SKM-1 treated with dmso at 0.1 percent for 144 hours (cell line): Measurements from ENCODE around the gene BRD2.

Experiments used
- DNase-seq: peaks from one replicate; lab custom pipeline; 2025; ENCODE audit not compliant: unreplicated experiment; lab: John Stamatoyannopoulos, UW

Gene BRD2

DNA sequence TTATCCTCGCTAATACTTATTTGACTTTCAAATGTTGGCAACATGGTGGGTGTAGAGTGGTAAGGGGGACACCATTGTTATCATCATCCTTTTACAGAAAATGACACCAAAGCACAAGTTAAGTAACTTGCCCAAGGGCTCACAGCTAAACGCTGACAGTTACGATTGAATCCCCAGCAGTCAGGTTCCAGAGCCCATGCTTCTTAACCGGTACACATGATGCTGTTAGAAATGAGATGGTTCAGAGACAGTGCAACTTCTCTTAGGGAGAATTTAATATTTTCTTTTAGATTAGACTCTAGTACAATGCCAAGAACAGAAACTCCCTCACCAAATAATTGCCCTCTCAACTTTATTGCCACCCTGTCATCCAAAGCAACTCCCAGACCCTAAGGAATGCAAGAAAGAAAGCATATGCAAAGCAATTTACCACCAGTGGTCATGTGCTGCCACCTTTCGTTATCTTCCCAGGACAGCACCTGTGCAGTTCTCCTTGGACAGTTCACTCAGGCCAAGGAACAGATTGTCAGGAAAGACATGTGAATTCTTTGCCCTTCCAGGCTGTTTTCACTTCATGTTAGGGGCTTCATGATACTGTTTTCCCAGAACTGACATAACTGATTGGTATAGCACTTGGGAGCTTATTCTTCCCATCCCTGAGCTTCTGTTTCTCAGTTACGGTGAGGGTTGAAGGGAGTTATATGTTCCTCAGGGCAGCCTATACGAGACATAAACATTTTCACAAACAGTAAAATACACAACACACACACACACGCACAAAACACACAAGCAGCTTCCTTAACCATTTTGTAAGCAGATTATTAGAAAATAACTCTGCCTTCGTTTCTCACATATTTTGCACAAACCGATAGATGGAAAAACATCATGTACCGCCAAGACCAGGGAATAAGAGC lies 20.6 kb upstream of the BRD2 start:
- DNase-seq: peak; percentile 12

- no peak for DNase-seq
Observed at GRCh38 chr6:32949113-32949512, 19.3 kb upstream of the BRD2 start.

GRCh38 chr6:32950010-32950409 lies 18.4 kb upstream of the BRD2 start:
- no peak for DNase-seq

GRCh38 chr6:32950449-32950848 lies 17.9 kb upstream of the BRD2 start:
- no peak for DNase-seq

DNA sequence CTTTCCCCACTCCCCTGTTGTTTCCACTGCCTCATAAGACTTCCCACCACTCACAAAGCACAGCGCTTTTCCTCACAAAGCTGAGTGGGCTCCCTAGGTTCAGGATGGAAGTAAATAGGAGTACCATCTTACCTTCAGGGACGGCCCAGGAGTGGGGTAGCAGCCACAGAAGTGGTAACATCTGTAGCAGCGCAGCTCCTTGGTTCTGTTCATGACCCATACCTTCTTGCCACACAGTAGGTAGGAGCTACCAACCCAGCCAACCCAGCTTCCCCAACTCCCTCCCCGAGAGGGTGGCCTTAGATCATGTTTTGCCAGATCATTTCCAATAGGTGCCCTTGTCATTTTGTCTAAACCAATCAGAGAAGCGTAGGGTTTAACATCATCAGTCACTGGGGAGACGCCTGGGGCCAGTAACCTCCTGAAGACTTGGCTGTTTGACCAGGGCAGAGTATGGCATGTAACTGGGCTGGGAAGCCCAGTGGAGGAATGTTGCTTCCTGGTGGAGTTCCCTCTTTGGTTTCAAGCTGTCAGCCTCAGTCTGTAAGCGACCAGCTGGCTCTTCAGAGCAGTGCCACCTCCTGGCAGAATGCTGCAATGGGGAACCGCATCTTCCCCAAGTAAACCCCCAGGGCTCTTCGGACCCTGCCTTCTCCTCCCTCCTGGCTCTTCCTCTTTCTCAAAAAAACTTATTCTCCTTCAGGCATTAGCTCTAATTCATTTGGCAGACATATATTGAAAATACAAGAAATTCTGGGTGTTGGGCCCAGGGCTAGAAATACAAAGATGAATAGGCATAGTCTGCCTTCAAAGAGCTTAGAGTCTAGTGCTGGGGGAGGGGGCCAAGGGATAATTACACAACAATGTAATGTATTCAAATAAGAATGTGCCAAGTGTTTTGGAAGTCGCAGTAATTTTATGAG lies 15.3 kb upstream of the BRD2 start, which contains the start of gene HLA-DMA:
Gene HLA-DMA (minus strand): TSS at position 281 of the 923 bp plus-strand sequence. CDS start 61 bp downstream, at position 220.
- peak; percentile 96 for DNase-seq

GRCh38 chr6:32953775-32954174 lies 14.6 kb upstream of the BRD2 start:
- DNase-seq: no peak

DNA sequence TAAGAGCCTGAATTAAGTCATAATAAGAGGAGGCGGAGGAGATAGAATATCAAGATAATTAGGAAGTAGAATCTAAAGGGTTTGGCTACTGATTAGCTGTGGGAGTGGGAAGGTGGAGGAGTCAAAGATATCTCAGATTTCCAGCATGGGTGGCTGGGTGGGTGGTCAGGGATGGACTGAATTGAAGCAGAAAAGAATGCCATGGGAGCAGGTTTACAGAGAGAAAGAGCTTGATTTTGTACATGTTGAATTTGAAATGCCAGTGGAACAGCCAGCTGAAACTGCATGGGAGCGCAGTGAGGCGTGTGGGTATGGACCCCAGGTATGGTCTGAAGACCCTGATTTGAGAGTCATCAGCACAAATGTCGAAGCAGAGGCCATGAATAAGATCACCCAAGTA lies 14.1 kb upstream of the BRD2 start:
- no peak for DNase-seq

DNA sequence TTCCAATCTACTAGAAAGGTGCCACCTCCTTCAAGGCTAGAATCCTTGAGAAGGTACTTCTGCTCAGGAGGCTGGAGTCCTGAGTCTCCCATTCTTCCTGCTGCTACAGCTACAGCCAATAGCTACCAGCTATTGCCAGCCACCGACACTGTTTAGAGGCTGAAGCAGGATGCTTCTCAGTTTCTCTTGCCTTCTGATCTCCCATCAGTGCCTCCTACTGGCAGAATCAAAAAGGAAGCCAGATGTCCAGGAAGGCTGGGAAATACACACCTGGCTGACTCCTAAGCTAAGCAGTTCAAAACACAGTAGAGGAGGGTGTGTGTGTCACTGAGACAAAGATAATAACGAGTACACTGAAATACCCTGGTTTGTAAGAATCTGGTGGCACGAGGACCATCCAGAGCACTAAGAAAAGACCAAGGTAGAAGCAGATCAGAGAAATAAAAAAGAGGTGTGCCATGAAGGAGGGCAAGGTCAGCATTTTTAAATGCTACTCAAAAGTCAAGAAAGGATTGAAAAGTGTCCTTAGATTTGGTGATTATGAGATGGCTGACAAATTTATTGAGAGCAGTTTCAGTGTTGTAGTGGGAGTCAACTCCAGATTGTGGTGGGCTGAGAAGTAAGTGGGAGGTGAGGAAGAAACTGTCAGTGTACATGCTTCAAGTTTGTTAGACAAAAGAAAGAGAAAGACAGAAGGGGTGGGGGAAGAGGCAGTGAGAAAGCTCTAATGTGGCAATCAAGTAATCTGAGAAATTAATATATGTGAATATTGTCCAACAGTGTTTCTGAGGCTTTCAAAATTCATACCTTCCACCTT lies 13.2 kb upstream of the BRD2 start:
- no peak for DNase-seq

DNA sequence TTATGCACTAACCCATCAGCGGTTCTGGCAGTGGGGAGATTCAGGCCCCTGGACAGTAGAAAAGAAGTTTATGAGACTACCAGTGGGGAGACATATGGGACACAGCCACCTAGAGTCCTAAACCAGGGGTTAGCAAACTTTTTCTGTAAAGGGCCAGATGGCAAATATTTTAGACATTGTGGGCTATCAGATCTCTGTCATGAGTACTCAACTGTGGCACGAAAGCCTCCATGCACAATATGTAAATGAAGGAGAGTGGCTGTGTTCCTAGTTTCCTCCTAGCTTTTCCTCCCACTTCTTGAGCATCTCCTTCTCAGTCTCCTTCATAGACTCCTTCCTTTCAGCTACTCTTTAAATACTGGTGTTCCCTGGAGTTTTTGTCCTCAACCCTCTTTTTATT lies 12.2 kb upstream of the BRD2 start:
- DNase-seq: no peak

DNA sequence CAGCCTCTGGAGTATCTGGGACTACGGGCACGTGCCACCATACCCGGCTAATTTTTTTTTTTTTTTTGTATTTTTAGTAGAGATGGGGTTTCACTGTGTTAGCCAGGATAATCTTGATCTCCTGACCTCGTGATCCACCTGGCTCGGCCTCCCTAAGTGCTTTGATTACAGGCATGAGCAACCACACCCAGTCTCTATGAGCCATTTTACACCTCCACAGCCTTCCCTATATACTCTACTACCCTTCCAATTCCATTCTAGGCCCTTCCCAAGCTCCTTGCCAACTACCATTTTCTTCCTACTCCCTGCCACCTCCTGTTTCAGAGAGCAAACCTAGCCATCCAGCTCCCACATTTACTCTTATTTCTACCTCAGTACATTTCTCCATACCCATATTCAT lies 7.8 kb upstream of the BRD2 start:
- DNase-seq: no peak

DNA sequence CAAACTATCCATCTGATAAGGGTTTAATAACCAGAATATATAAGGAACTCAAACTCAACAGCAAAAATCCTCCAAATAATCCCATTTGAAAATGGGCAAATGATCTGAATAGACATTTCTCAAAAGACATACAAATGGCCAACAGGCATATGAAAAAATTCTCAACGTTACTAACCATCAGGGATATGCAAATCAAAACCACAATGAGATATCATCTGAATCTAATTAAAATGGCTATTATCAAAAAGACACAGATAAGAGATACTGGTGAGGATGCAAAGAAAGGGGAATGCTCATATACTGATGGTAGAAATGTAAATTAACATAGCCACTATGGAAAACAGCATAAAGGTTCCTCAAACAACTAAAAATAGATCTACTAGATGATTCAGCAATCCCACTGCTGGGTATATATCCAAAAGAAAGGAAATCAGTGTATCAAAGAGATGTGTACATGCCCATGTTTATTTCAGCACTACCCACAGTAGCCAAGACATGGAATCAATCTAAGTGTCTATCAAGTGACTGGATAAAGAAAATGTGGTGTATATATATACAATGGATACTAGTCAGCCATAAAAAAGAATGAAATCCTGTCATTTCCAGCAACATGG lies 6.1 kb upstream of the BRD2 start:
- no peak for DNase-seq

- no peak for DNase-seq
Observed at GRCh38 chr6:32963866-32964265, 4.5 kb upstream of the BRD2 start.

GRCh38 chr6:32964776-32965175 lies 3.6 kb upstream of the BRD2 start:
- no peak for DNase-seq

- peak; percentile 76 for DNase-seq
Observed at GRCh38 chr6:32967151-32968091, 973 bp upstream of the BRD2 start.

GRCh38 chr6:32968867-32969684 lies 682 bp downstream of the BRD2 start:
- peak; percentile 64 for DNase-seq

GRCh38 chr6:32969685-32970412 lies 1.5 kb downstream of the BRD2 start:
- DNase-seq: peak; percentile 86

GRCh38 chr6:32970413-32971241 lies 2.2 kb downstream of the BRD2 start:
- peak; percentile 46 for DNase-seq
